GM21423 (cell line): ENCODE results near the gene C15orf62.
A peak's percentile ranks its signal among the peaks of the same experiment; 100 is the strongest.

Source experiments
- ATAC-seq: cut with Tn5 transposase; IDR thresholded peaks from one replicate; pipeline ENCODE4 v1.9.1; 2021; ENCODE audit warnings: mild to moderate bottlenecking, moderate library complexity; ENCODE audit not compliant: unreplicated experiment

The C15orf62 gene, protein sequence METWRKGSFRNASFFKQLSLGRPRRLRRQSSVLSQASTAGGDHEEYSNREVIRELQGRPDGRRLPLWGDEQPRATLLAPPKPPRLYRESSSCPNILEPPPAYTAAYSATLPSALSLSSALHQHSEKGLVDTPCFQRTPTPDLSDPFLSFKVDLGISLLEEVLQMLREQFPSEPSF

DNA sequence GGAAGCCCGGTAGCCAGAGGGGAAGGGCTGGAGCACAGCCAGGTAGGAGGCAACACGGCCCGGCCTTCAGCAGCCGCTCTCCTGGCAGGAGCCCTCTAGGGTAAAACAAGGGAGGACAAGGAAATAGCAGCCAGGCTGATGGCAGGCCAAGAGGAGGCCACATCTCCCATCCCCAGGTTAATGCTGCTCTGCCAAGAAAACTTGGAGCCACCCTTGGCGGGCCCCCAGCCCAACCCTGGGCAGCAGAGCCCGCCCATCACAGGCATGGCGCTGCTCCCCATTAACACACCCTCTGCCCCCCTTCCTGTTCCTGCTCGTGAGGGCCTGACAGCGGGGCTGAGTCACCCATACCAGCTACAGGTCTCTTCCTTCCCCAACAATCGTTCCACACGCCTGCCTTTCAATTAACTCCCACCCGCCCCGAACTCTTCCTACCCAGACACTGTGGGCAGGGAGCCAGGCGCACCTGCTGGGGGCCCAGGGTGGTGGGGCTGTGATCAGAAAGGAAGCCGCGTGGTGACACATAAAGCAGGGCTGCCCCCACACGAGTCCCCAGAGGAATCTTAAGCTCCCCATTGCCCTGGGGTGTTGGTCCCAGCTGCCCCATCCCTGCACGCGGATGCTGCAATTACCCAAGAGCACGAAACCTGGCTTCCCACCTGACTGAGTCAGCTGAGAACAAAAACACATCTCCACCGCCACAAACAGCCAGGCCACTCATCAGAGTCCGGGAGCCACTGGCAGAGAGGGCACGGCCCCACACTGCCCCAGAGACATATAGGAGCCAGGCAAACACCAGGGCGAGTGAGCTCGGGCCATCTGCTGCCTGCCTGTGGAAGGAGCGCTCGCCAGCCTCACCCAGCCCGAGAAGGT, at the start of gene C15orf62:
Gene C15orf62 (plus strand): TSS at position 707 of the 873 bp plus-strand sequence. CDS start 516 bp downstream, outside the sequence.
- peak; percentile 38 for ATAC-seq

DNA sequence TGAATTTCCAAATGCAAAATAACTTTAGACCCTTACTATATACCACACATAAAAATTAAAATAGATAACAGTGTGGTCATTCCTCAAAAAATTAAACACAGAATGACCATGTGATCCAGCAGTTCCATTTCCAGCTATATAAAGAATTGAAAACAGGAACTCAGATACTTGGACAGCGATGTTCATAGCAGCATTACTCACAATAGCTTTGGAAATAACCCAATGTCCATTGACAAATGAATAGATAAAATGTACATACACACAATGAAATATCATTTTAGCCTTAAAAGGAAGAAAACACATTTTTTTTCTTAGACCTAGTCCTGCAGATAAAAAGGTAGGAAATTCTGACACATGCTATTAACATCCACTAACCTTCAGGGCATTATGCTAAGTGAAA, 48.1 kb upstream of the C15orf62 start:
- ATAC-seq = no peak

GRCh38 chr15:40722354-40722753, 47.4 kb upstream of the C15orf62 start:
- no peak for ATAC-seq

- no peak for ATAC-seq
Measured at GRCh38 chr15:40722934-40723333, 46.8 kb upstream of the C15orf62 start.

- no peak for ATAC-seq
Measured at GRCh38 chr15:40723919-40724318, 45.9 kb upstream of the C15orf62 start.

DNA sequence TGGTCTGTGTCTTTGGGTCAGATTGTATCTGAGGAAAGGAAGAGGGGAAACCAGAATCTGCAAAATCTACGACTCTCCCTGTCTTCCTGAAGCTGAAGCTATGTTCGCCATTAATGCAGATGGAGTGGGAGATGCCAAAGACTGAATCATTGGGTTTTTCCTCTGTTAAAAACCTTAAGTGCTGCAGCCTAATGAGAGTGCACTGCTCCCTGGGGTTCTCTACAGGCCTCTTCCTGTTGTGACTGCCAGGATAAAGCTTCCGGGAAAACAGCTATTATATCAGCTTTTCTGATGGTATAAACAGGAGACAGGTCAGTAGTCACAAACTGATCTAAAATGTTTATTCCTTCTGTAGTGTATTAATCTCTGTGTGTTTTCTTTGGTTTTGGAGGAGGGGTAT, 38.7 kb upstream of the C15orf62 start:
- no peak for ATAC-seq

DNA sequence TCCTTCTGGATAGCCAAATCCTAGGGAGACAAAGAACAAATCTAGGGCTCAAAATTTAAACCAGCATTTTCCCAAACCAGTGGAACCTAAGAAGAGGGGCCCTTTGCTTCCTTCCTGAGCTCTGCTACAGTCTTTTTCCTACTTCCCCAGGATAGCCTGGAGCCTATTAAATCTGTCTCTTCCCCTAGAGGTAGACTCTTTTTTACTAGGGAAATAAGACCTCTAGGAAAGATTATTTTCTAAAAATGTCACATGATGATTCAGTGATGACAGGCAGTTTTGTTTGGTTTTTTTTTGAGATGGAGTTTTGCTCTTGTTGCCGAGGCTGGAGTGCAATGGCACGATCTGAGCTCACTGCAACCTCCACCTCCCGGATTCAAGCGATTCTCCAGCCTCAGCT, 33.2 kb upstream of the C15orf62 start:
- ATAC-seq = no peak

DNA sequence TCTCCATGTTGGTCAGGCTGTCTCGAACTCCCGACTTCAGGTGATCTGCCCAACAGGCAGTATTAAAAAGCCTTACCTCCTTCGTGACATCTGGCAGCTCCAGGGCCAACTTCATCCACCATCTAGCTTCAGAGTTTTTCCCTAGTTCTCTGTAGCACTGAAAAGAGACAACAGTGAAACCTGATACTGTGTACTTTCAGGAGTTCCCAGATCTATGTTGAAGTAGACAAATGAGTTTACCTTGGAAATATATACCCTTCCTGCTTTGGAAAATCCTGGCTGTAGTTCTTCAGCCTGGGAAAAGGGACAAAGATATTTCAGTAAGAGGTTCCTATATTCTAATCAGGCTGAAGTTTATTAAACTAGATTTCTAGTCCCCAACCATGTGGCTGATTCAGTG, 32.7 kb upstream of the C15orf62 start:
- ATAC-seq = no peak

DNA sequence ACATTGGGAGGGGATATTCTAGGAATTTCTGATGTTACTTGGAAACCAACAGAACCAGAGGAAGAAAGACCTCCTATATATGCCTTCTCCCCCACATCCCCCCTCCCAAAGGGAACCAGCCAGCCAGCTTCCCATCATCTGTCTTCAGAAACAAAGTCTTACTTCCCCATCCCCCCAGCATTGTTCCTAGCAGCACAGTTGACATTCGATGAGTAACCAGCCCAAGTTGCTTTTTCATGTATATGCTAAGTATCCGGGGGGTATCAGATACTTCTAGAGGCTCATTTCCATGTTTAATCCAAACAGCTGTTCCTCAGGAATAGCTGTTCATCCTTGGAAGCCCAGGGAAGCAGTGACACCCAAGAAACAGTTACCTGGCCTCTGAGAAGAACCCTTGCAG, 30.7 kb upstream of the C15orf62 start:
- ATAC-seq = no peak

DNA sequence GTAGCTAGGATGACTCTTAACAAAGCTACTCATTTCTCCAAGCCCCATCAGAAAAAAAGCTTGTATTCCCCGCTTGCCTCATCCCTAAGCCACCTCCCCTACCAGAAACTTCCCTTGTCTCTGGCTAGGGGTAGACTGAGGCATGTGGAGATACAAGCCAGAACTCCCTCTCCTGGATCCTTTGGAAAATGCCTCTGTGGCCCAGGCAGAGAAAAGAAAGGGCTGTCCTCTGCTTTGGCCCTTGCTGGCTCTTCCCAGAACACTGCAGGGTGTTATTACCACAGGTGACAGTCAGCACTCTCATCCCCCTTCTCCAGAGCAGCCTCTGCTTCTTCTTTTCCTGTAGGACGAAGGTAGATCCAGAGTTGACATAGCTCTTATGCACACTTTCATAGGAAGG, 29.9 kb upstream of the C15orf62 start:
- ATAC-seq = no peak

DNA sequence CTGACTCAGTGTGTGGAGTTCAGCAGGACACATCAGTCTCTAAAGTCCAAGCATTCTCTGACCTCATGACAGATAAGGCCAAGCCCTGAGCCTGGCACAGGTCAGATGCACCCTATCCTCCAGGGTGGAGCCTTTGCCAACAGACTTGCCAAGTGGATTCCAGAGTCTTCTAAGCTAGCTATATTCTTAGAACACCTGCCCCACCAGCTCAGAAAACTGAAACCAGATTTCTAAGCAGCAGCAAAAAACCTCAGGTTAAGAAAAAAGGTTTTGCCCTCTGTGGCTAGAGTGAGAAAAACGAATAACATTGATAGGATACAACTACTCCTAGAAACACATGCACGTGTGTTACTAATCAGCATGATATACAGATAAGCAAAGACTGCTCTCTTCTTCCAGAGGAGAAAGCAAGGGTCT, 26.3 kb upstream of the C15orf62 start:
- ATAC-seq = no peak

- no peak for ATAC-seq
Measured at GRCh38 chr15:40743921-40744814, 25.6 kb upstream of the C15orf62 start.

DNA sequence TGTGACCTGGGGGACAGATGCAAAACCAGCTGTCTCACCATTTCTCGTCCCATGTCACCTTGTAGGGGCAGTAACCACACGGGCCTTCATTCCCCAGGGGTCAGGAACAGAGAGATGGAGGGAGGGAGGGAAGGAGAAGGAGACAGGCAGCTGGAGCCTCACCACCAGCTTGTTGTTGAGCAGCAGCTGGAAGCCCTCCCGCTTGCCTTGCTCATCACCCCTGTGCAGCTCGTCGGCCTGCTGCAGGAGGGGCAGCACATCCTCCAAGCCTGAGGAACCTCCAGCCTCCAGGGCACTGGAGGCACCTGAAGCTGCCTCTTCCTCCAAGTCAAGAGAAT, 25.0 kb upstream of the C15orf62 start:
- ATAC-seq = no peak

DNA sequence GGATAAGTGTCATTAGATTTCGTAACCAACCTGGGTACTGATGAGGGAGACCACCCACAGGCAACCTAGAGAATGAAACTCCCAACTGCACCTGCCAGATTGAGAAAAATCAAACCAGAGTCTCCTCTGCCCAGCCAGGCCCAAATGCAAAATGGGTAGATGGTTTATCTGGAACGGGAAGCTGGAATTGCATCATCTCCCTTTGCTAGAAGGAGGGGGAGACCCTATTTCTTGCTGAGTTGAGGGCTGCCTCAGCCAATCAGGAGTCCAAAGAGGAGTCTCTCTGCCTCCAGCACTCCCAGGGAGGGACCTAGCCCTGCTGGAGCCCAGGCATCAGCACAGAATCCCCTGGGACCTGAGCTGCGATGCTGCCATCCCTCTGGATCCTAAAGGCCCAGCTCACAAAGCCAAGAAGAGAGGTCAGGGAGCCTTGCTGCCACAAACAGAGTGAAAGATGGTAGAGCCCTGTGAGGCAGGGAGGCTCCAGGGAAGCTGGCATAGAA, 22.8 kb upstream of the C15orf62 start:
- ATAC-seq = no peak

DNA sequence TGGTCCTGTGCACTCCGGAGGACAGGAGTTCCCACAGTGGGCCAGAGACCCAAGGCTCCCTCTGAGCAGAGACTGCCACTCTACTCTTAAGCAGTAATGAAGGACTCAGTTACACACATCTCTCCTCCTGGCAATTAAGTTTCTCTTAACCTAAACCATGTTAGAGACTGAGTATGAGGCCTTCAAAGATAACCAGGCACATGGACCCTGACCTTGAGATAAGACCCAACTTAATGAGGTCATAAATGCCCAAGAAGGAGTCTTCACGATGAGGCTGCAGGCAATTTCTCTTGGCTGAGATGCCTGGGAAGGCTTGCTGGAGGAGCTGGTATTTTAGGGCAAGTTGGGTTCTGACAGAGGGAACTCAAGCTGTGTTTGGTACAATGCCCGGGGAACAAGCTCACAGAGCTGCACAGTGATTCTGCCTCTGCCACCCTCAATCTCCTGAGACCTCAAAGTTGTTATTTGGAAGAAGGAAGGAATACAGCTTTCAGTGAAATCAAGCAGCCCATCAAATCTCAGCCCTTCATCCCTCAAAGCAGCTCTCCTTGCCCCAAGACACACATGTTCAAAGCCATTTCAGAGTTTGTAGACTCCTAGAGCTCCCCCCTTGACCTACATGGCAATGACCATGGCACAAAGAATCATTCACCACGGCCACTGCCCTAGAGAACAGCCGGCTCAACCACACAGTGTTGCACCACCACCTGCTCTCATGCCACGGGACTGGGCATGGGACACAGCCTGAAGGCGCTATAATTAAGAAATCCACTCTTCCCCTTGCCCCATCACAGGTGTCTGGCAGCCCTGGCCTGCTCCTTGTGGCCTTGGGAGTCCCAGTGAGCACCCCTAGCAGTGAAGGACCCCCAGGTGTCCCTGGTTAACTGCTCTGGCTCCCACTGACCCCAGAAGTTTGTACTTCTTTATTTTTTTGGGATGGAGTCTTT, 21.8 kb upstream of the C15orf62 start:
- no peak for ATAC-seq

DNA sequence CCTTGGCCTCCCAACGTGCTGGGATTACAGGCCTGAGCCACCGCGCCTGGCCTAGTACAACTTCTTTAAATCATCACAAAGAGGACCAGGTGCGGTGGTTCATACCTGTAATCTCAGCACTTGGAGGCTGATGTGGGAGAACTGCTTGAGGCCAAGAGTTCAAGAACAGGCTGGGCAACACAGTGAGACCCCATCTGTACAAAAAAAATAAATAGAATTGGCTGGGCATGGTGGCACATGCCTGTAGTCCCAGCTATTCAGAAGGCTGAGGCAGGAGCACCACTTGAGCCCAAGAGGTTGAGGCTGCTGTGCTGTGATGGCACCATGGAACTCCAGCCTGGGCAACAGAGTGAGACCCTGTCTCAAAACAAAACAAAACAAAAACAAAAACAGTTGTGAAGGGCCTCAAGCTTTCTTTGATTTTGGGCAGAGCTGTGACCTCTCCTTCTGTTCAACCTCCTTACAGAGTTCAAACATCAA, 20.6 kb upstream of the C15orf62 start:
- ATAC-seq = no peak

- ATAC-seq = no peak
Measured at GRCh38 chr15:40750885-40751284, 18.9 kb upstream of the C15orf62 start.

DNA sequence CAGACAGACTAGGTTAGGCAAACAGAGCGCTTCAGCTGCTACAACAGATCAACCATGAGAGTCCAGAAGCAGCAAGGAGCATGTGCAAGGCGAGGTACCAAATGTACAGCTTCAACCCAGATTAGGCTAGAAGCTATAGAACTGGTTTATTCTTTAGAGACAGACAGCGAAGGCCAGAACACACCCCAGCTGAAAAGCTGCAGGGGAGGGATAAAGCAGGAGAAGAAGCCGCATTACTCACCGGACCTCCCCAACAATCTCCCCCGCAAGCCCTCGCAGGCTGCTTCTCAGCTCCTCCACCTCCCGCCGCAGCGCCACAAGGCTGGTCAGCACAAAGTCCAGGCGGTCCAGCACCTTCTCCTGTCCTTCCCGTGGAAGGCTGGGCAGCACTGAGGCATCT, 18.0 kb upstream of the C15orf62 start:
- ATAC-seq = no peak

GRCh38 chr15:40754574-40754882, 15.3 kb upstream of the C15orf62 start:
- peak; percentile 20 for ATAC-seq
